CD4-positive, alpha-beta T cell (primary cell): ENCODE data around the gene PKNOX2. TPM values are rescaled to one million over a fixed set of nuclear protein-coding genes. Genes with fewer than 3 reads are reported as not detected.

ENCODE experiments used
- ATAC-seq: fragments of 200-7000 bp; cut with Tn5 transposase; one replicate; pipeline ENCODE4 v1.10.0; 2022; ENCODE audit warnings: mild to moderate bottlenecking; ENCODE audit not compliant: poor library complexity
- CTCF ChIA-PET: fragments of 350-600 bp; sonication (Branson Sonifier 250); formaldehyde crosslinking; loops from one replicate; lab custom pipeline; 2021; ENCODE audit warnings: antibody characterized with exemption, inconsistent platforms; lab: Charles Lee
- POLR2A ChIA-PET: fragments of 350-600 bp; sonication (Branson Sonifier 250); formaldehyde crosslinking; loops from one replicate; lab custom pipeline; 2021; ENCODE audit warnings: antibody characterized with exemption, inconsistent platforms; lab: Charles Lee
- DNase-seq, 14 experiments: peaks; one replicate each; pipeline ENCODE4 v3.0.0-alpha.2; 2013 to 2020; ENCODE audit warnings: mixed read lengths in 2 of 14
- H3K27ac ChIP-seq, 2 donors: one replicate each; pipeline versions ENCODE4 v1.5.1 to v1.7.0; 2013; ENCODE audit warnings: low read length in 2 of 2, low read depth in 1 of 2, mild to moderate bottlenecking in 1 of 2
- H3K27me3 ChIP-seq, 2 experiments: 1 replicate in 1 of 2; 2 replicates in 1 of 2; pipeline versions ENCODE4 v1.6.1 to v1.7.0; 2013; ENCODE audit warnings: low read length in 2 of 2, control low read depth in 1 of 2, mild to moderate bottlenecking in 1 of 2, moderate library complexity in 1 of 2; ENCODE audit not compliant: insufficient read depth in 2 of 2, control insufficient read depth in 1 of 2
- H3K36me3 ChIP-seq: one replicate; pipeline ENCODE4 v1.6.1; 2013; ENCODE audit warnings: low read length, control low read depth; ENCODE audit not compliant: insufficient read depth
- H3K4me1 ChIP-seq: one replicate; pipeline ENCODE4 v1.6.1; 2013; ENCODE audit warnings: low read length, control low read depth; ENCODE audit not compliant: insufficient read depth
- H3K4me3 ChIP-seq: one replicate; pipeline ENCODE4 v1.5.1; 2013; ENCODE audit warnings: mild to moderate bottlenecking, low read length, moderate library complexity
- H3K9me3 ChIP-seq, 2 experiments: 1 replicate in 1 of 2; 2 replicates in 1 of 2; pipeline versions ENCODE4 v1.6.1 to v1.7.0; 2013; ENCODE audit warnings: low read length in 2 of 2, mild to moderate bottlenecking in 2 of 2, control low read depth in 1 of 2, moderate library complexity in 1 of 2; ENCODE audit not compliant: control insufficient read depth in 1 of 2, insufficient read depth in 1 of 2
- H3K27ac Mint-ChIP-seq: one replicate; pipeline ENCODE4 v1.8.0; 2020; ENCODE audit warnings: mixed read lengths
- H3K27me3 Mint-ChIP-seq: one replicate; pipeline ENCODE4 v1.8.0; 2021; ENCODE audit warnings: mixed read lengths
- H3K36me3 Mint-ChIP-seq: one replicate; pipeline ENCODE4 v1.8.0; 2021; ENCODE audit warnings: low read depth, mixed read lengths
- H3K4me1 Mint-ChIP-seq: one replicate; pipeline ENCODE4 v1.8.0; 2021; ENCODE audit warnings: low read depth, mixed read lengths
- H3K4me3 Mint-ChIP-seq: one replicate; pipeline ENCODE4 v1.8.0; 2020; ENCODE audit warnings: mild to moderate bottlenecking, mixed read lengths
- H3K9me3 Mint-ChIP-seq: one replicate; pipeline ENCODE4 v1.8.0; 2020; ENCODE audit warnings: mixed read lengths
- CTCF ChIP-seq: fragments of 200-600 bp; IDR thresholded peaks from one replicate; pipeline ENCODE4 v1.8.0; 2022; ENCODE audit warnings: antibody characterized with exemption, mild to moderate bottlenecking
- intact Hi-C, 2 experiments: fragments of 100-400 bp; cut with DNase I in 1 of 2; cut with micrococcal nuclease in 1 of 2; formaldehyde crosslinking; loops; one replicate each; pipeline versions ENCODE4 v1.15.1 to v1.9.0; 2023 to 2025; cut with DNase I, micrococcal nuclease
- total RNA-seq, 174 experiments: library from RNA in 2 of 174; stranded (reverse) in 2 of 174; gene quantifications; one replicate each; pipeline ENCODE4 v1.2.3 and lab custom pipeline; 2021 to 2026

PKNOX2 gene
- total RNA-seq, 2 experiments from 2014 or later, result not detected

GRCh38 chr11:125261588-125261987 is 97.0 kb downstream of the PKNOX2 start:
- Mint-ChIP-seq H3K27me3 (peaks cover 48% of the 10 kb centered on the region), H3K9me3 (no peaks in the 10 kb centered on the region), H3K4me1 (no peaks in the 10 kb centered on the region), H3K36me3 (no peaks in the 10 kb centered on the region), H3K27ac (no peak overlapping the region), H3K4me3 (no peak overlapping the region)
- H3K27me3 ChIP-seq, result peaks cover 17 to 24% of the 10 kb centered on the region in 2 experiments
- ATAC-seq (no peak), DNase-seq (no peak)
- intact Hi-C loops, result no loop called here
- H3K36me3 ChIP-seq, result no peaks in the 10 kb centered on the region
- H3K4me3 ChIP-seq, result no peak overlapping the region
- no peak for TF ChIP-seq CTCF
- no peaks in the 10 kb centered on the region for H3K4me1 ChIP-seq
- H3K9me3 ChIP-seq, result peaks cover 0 to 7% of the 10 kb centered on the region in 2 experiments
- POLR2A ChIA-PET, result no interaction called here
- no peak overlapping the region for H3K27ac ChIP-seq
- CTCF ChIA-PET, result no interaction called here

- Mint-ChIP-seq H3K27ac (no peak overlapping the region), H3K36me3 (no peaks in the 10 kb centered on the region), H3K4me3 (no peak overlapping the region), H3K9me3 (no peaks in the 10 kb centered on the region), H3K4me1 (no peaks in the 10 kb centered on the region), H3K27me3 (peaks cover 54% of the 10 kb centered on the region)
- peaks cover 0 to 7% of the 10 kb centered on the region in 2 experiments for H3K9me3 ChIP-seq
- no peak for TF ChIP-seq CTCF
- POLR2A ChIA-PET, result no interaction called here
- no peak for DNase-seq
- no peak for ATAC-seq
- intact Hi-C loops, result no loop called here
- H3K4me1 ChIP-seq, result no peaks in the 10 kb centered on the region
- H3K36me3 ChIP-seq, result no peaks in the 10 kb centered on the region
- H3K27me3 ChIP-seq, result peaks cover 17 to 24% of the 10 kb centered on the region in 2 experiments
- H3K27ac ChIP-seq, result no peak overlapping the region
- CTCF ChIA-PET, result no interaction called here
- no peak overlapping the region for H3K4me3 ChIP-seq
These were observed 97.8 kb downstream of the PKNOX2 start for GRCh38 chr11:125262194-125262829.

GRCh38 chr11:125262830-125263218 is 98.3 kb downstream of the PKNOX2 start:
- H3K27ac Mint-ChIP-seq, result no peak overlapping the region
- no peak for ATAC-seq
- Histone ChIP-seq H3K27ac (no peak overlapping the region), H3K27me3 (peaks cover 19 to 24% of the 10 kb centered on the region in 2 experiments), H3K4me1 (no peaks in the 10 kb centered on the region), H3K4me3 (no peak overlapping the region), H3K9me3 (peaks cover 0 to 7% of the 10 kb centered on the region in 2 experiments), H3K36me3 (no peaks in the 10 kb centered on the region)
- no peaks in the 10 kb centered on the region for H3K36me3 Mint-ChIP-seq
- no peaks in the 10 kb centered on the region for H3K9me3 Mint-ChIP-seq
- ChIA-PET CTCF (no interaction called here), POLR2A (no interaction called here)
- no peak for TF ChIP-seq CTCF
- no peaks in the 10 kb centered on the region for H3K4me1 Mint-ChIP-seq
- DNase-seq, result no peak
- H3K27me3 Mint-ChIP-seq, result peaks cover 58% of the 10 kb centered on the region
- intact Hi-C loops, result no loop called here
- H3K4me3 Mint-ChIP-seq, result no peak overlapping the region
